A673 (cell line): ENCODE results near the gene GRAMD1B. TPM values are rescaled to one million over a fixed set of nuclear protein-coding genes. Genes with fewer than 3 reads are reported as not detected.
"Not testable (repeated sequence)": the region's sequence is repeated elsewhere in the genome, so short reads cannot be mapped to it uniquely, and the experiment has no call there.

Experiments used
- BruUV-seq: library from RNA; stranded (reverse); fragments of 400-500 nt; replicated peaks from 2 replicates; lab custom pipeline; 2021; lab: Mats Ljungman, UMichigan
- CTCF ChIA-PET: fragments of 300-600 bp; sonication (Branson Sonifier 250); formaldehyde crosslinking; loops from one replicate; lab custom pipeline; 2022; ENCODE audit warnings: antibody characterized with exemption; lab: Charles Lee
- POLR2A ChIA-PET: fragments of 300-600 bp; sonication (Branson Sonifier 250); formaldehyde crosslinking; loops from one replicate; lab custom pipeline; 2022; ENCODE audit warnings: antibody characterized with exemption; ENCODE audit not compliant: low non-redundant PET; lab: Charles Lee
- DNase-seq: peaks from one replicate; pipeline ENCODE4 v3.0.0-alpha.2; 2015; ENCODE audit warnings: low spot score
- H3K27ac ChIP-seq: fragments of 200-600 bp; sonication (generic); 2 replicates; pipeline ENCODE4 v1.5.1; 2016; ENCODE audit warnings: mixed run types, low read depth, mild to moderate bottlenecking, mixed read lengths, antibody characterized with exemption, low read length; ENCODE audit not compliant: poor library complexity, severe bottlenecking
- H3K27me3 ChIP-seq: fragments of 200-600 bp; sonication (generic); replicated peaks from 2 replicates; pipeline ENCODE4 v1.6.1; 2017; ENCODE audit warnings: mixed run types, low read depth, mild to moderate bottlenecking, mixed read lengths, antibody characterized with exemption, low read length; ENCODE audit not compliant: insufficient read depth, poor library complexity
- H3K36me3 ChIP-seq: fragments of 200-600 bp; sonication (generic); 2 replicates; pipeline ENCODE4 v1.6.1; 2016; ENCODE audit warnings: mixed run types, mild to moderate bottlenecking, mixed read lengths, antibody characterized with exemption, low read length; ENCODE audit not compliant: insufficient read depth, poor library complexity, severe bottlenecking
- H3K4me1 ChIP-seq: fragments of 200-600 bp; sonication (generic); 2 replicates; pipeline ENCODE4 v1.6.1; 2017; ENCODE audit warnings: mixed run types, mild to moderate bottlenecking, mixed read lengths, antibody characterized with exemption, low read length; ENCODE audit not compliant: insufficient read depth, poor library complexity, severe bottlenecking
- H3K4me3 ChIP-seq: fragments of 200-600 bp; sonication (generic); 2 replicates; pipeline ENCODE4 v1.5.1; 2016; ENCODE audit warnings: low read depth, mixed run types, mild to moderate bottlenecking, mixed read lengths, low read length; ENCODE audit not compliant: poor library complexity, severe bottlenecking
- H3K9me3 ChIP-seq: fragments of 200-600 bp; sonication (generic); 2 replicates; pipeline ENCODE4 v1.6.1; 2016; ENCODE audit warnings: mixed run types, low read depth, mild to moderate bottlenecking, mixed read lengths, antibody characterized with exemption, low read length; ENCODE audit not compliant: poor library complexity, severe bottlenecking
- CTCF ChIP-seq: fragments of 300-800, 200-600 bp; sonication (generic); conservative IDR thresholded peaks from 2 replicates; pipeline ENCODE4 v1.5.1; 2017; ENCODE audit warnings: low read depth, mild to moderate bottlenecking, antibody characterized with exemption, low read length, moderate library complexity, mixed read lengths
- EZH2 ChIP-seq: fragments of 200-600 bp; sonication (generic); IDR thresholded peaks from 2 replicates; pipeline ENCODE4 v1.6.1; 2017; ENCODE audit warnings: borderline replicate concordance, low read depth, mild to moderate bottlenecking, mixed read lengths, antibody characterized with exemption, low read length; ENCODE audit not compliant: poor library complexity, severe bottlenecking
- intact Hi-C: fragments of 100-400 bp; cut with micrococcal nuclease; formaldehyde crosslinking; loops from one replicate; pipeline ENCODE4 v1.10.0; 2022; ENCODE audit not compliant: unreplicated experiment
- total RNA-seq: library from RNA; stranded (reverse); gene quantifications from 2 replicates; pipeline ENCODE4 v1.2.3, GENCODE V29; 2021

The GRAMD1B gene
- total RNA-seq, 1 experiment from 2014 or later, result 13.0 TPM

GRCh38 chr11:123519797-123520193, 89.7 kb downstream of the GRAMD1B start:
- TF ChIP-seq CTCF, result no peak
- no peak for TF ChIP-seq EZH2
- intact Hi-C loops, result loop anchor here (10.0 kb wide), 1 partner anchor 185 kb away; no protein-coding TSS in a partner anchor
- Histone ChIP-seq H3K4me1 (peaks cover 24% of the 10 kb centered on the region), H3K9me3 (peaks cover 8% of the 10 kb centered on the region), H3K27ac (no peak overlapping the region), H3K4me3 (no peak overlapping the region), H3K27me3 (no peaks in the 10 kb centered on the region), H3K36me3 (no peaks in the 10 kb centered on the region)
- no peak for DNase-seq
- CTCF ChIA-PET, result no interaction called here
- no TSS peak for BruUV-seq
- POLR2A ChIA-PET, result no interaction called here

GRCh38 chr11:123520476-123520875, 90.4 kb downstream of the GRAMD1B start:
- CTCF ChIA-PET, BruUV-seq, H3K4me3 ChIP-seq, intact Hi-C loops, DNase-seq, H3K9me3 ChIP-seq, H3K27ac ChIP-seq, POLR2A ChIA-PET, H3K27me3 ChIP-seq, H3K36me3 ChIP-seq: not testable (repeated sequence)
- peaks cover 30% of the 10 kb centered on the region for H3K4me1 ChIP-seq

- peaks cover 35% of the 10 kb centered on the region for H3K4me1 ChIP-seq
- ChIA-PET CTCF (no interaction called here), POLR2A (no interaction called here)
- no peaks in the 10 kb centered on the region for H3K36me3 ChIP-seq
- H3K27me3 ChIP-seq, result no peaks in the 10 kb centered on the region
- no peak overlapping the region for H3K27ac ChIP-seq
- no TSS peak for BruUV-seq
- no peak for TF ChIP-seq EZH2
- no peak for TF ChIP-seq CTCF
- H3K9me3 ChIP-seq, result peaks cover 8% of the 10 kb centered on the region
- no peak overlapping the region for H3K4me3 ChIP-seq
- DNase-seq, result no peak
- intact Hi-C loops, result no loop called here
Measured at GRCh38 chr11:123521001-123521400, 90.9 kb downstream of the GRAMD1B start.

GRCh38 chr11:123521930-123522329, 91.9 kb downstream of the GRAMD1B start:
- no TSS peak for BruUV-seq
- ChIA-PET POLR2A (no interaction called here), CTCF (no interaction called here)
- Histone ChIP-seq H3K36me3 (no peaks in the 10 kb centered on the region), H3K9me3 (peaks cover 8% of the 10 kb centered on the region), H3K27me3 (no peaks in the 10 kb centered on the region), H3K27ac (no peak overlapping the region), H3K4me3 (no peak overlapping the region), H3K4me1 (peaks cover 35% of the 10 kb centered on the region)
- TF ChIP-seq EZH2 (no peak), CTCF (no peak)
- DNase-seq, result no peak
- intact Hi-C loops, result no loop called here
